NCI-H82 treated with DMSO at 0.1 percent for 48 hours (cell line): ENCODE data around the gene KRTAP2-4.
"Not testable (repeated sequence)": the region's sequence is repeated elsewhere in the genome, so short reads cannot be mapped to it uniquely, and the experiment has no call there.

Experiments used
- DNase-seq: peaks from one replicate; lab custom pipeline; 2025; ENCODE audit not compliant: unreplicated experiment; lab: John Stamatoyannopoulos, UW

The KRTAP2-4 gene

GRCh38 chr17:41065829-41066624, at the start of gene KRTAP2-4:
KRTAP2-4 (minus strand) TSS chr17:41065879; CDS start chr17:41065845, 34 bp downstream.
- DNase-seq, result no peak

DNA sequence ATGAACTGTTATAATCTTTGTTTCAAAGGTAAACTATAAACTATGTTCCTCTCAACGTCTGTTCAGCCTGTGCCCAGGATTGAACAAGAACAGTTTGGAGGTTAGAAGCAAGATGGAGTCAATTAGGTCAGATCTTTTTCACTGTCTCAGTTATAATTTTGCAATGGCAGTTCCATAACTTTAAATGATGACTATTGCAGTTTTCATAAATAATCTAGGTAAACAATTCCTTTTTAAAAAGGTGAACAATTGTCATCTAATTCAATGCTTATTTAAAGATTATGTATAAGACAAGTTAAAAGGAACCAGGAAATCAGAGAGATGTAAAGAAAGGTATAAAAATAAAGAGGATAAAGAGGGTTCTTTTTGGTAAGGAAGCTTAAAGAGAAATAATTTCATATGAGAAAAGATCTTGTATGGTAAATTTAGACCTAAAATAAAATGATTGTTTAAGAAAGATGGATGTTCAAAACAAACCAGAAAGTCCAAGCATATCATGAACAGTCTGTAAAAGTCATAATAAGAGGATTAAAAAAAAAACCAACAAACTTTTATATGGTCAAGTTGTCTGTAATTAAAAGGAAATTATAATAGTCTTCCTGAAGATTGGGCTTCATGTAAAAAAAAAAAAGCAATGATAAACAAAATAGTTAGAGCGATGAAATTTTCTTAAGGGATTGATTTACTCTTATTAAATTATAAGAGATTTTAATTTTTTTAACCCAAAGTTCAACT, 45.6 kb upstream of the KRTAP2-4 start:
- no peak for DNase-seq

- DNase-seq, result not testable (repeated sequence)
Measured at GRCh38 chr17:41108728-41109386, 43.2 kb upstream of the KRTAP2-4 start.

- DNase-seq, result no peak
Measured at GRCh38 chr17:41107941-41108450, 42.3 kb upstream of the KRTAP2-4 start.

- not testable (repeated sequence) for DNase-seq
Measured at GRCh38 chr17:41105347-41105746, 39.7 kb upstream of the KRTAP2-4 start, which contains the start of gene KRTAP4-9. KRTAP4-9 (plus strand) TSS chr17:41105389; CDS start chr17:41105389, 0 bp downstream.

DNA sequence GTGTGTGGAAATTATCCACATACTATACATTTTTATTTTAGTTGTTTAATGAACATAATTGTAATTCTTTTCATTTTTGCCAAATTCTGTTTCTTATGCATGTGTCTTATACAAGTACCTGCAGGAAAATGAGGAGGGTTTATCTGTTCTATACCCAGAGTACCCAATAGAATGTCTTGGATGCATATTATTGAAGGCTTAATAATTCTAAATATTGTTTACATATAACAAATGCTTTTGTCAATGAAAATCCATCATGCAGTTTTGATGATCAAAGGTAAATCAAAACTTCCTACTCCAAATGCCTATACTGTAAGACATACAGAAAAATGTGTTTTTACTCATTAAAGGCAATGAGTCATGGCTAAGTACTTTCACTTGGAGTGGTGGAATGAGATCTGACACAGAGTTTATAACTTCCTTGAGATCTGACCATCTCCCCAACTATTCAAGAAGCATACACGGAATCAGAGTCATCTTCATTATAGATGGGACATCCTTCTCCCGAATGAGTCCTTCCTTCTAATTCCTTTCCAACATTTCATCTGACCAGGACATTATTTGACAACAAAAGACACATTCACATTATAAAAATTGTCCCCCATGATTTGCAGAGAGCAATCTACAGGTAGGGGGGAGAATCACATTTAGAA, 38.8 kb upstream of the KRTAP2-4 start:
- DNase-seq, result not testable (repeated sequence)

- DNase-seq, result no peak
Measured at GRCh38 chr17:41103896-41104295, 38.2 kb upstream of the KRTAP2-4 start.

GRCh38 chr17:41101586-41102259, 36.0 kb upstream of the KRTAP2-4 start, which contains the start of gene KRTAP4-16:
KRTAP4-16 (minus strand) TSS chr17:41102209; CDS start chr17:41102209, 0 bp downstream.
- no peak for DNase-seq

DNA sequence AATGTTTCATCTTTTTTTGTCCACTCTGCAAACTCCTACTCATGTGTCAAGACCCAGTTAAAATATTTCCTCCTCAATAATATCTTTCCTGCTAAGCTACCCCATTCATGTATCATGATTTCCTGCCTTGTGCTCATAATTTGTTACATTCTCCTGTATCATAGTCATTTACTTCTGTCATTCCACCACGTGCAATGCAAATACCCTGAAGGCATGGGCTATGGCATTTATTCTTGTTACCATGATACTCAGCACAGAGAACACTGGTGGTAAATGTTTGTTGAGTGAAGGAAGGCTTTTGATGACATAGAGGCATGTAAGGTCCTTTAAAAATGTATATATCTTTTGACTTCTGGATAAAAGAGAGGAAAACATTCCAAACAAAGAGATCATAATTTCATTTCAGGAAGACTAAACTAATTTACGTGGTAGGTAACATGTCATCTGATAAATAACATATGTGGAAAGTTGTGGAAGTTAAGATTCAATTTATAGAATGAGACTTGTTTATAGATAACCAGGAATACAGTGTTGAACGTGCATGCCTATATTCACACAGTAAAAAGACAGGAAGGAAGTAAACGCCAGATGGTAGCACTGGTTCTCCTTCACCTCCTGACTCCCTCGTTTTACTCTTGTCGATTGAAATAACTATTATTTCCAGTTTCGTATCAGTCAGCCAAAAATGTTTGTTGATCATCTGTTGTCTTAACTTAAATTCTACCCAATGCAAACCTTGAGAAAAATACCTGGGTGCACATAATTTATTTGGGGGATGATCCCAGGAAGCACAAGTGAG, 34.2 kb upstream of the KRTAP2-4 start:
- not testable (repeated sequence) for DNase-seq

DNA sequence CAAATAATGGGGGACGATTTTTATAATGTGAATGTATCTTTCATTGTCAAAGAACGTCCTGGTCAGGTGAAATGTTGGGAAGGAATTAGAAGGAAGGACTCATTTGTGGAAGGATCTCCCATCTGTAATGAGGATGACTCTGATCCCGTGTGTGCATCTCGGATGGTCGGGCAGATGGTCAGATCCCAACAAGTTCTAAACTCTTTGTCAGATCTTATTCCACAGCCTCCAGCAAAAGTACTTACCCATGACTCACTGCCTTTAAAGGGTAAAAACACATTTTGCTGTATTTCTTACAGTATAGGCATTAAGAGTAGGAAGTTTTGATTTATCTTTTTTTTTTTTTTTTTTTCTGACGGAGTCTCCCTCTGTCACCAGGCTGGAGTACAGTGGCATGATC, 32.8 kb upstream of the KRTAP2-4 start:
- DNase-seq, result no peak

DNA sequence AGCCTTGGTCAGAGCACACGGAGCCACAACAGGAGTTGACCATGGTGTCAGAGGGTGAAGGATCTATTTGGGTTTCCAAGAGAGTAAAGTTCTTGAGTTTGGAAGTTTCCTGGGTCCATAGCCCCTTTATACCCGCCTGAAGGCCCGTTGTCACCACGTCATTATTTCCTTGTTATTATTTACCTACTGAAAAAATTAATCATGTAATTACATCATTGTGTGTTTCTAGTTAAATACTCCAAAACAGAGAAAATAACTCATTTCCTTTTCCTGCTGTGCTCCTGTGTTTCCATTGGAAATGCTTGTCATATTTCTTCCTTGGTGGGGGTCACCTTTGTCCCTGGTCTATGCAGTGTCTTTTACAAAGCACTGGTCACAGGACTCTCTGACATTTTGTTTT, 32.4 kb upstream of the KRTAP2-4 start, which contains the start of gene KRTAP4-8:
TSS of gene KRTAP4-8 (minus strand) at position 101 of the 400 bp plus-strand sequence. CDS start at position 43, 58 bp downstream.
- no peak for DNase-seq

- DNase-seq, result no peak
Measured at GRCh38 chr17:41096055-41096454, 30.4 kb upstream of the KRTAP2-4 start.

GRCh38 chr17:41088760-41089352, 23.2 kb upstream of the KRTAP2-4 start:
- DNase-seq, result not testable (repeated sequence)

- DNase-seq, result not testable (repeated sequence)
Measured at GRCh38 chr17:41084100-41084856, 18.6 kb upstream of the KRTAP2-4 start, which contains the start of gene KRTAP4-7. KRTAP4-7 (plus strand) TSS chr17:41084150; CDS start chr17:41084207, 57 bp downstream.

GRCh38 chr17:41083427-41083826, 17.7 kb upstream of the KRTAP2-4 start:
- DNase-seq, result not testable (repeated sequence)

DNA sequence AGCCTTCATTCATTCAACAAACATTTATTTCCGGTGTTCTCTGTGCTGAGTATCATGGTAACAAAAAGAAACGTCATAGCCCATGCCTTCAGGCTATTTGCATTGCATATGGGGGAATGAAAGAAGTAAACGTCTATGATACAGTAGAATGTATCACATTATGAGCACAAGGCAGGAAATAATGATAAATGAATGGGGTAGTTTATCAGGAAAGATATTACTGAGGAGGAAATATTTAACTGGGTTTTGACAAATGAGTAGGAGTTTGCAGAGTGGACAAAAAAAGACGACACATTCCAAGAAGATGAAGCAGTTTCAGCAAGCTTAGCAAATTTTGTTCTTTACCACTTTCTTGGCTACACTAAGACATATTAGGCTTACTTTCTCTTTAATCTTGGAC, 16.9 kb upstream of the KRTAP2-4 start:
- no peak for DNase-seq

DNA sequence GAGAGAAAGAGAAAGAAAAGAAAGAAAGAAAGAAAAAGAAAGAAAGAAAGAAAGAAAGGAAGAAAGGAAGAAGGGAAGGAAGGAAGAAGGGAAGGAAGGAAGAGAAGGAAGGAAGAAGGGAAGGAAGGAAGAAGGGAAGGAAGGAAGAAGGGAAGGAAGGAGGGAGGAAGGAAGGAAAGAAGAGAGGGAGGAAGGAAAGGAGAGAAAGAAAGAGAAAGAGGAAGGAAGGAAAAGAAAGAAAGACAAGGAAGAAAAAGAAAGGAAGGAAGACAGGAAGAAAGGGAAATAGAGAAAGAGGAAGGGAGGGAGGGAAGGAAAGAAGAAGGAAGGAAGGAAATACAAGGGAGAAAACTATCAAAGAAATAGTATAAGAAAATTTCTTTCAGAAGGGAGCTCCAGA, 11.1 kb upstream of the KRTAP2-4 start:
- no peak for DNase-seq

- no peak for DNase-seq
Measured at GRCh38 chr17:41073676-41074075, 8.0 kb upstream of the KRTAP2-4 start.
